ENCODE measurements around the gene SPTBN4.
"Not testable (repeated sequence)": the region's sequence is repeated elsewhere in the genome, so short reads cannot be mapped to it uniquely, and the experiment has no call there.

Gene SPTBN4

GRCh38 chr19:40507892-40508291, 41.1 kb downstream of the SPTBN4 start:
- no peak for DNase-seq (ENCODE audit: low read depth)

DNA sequence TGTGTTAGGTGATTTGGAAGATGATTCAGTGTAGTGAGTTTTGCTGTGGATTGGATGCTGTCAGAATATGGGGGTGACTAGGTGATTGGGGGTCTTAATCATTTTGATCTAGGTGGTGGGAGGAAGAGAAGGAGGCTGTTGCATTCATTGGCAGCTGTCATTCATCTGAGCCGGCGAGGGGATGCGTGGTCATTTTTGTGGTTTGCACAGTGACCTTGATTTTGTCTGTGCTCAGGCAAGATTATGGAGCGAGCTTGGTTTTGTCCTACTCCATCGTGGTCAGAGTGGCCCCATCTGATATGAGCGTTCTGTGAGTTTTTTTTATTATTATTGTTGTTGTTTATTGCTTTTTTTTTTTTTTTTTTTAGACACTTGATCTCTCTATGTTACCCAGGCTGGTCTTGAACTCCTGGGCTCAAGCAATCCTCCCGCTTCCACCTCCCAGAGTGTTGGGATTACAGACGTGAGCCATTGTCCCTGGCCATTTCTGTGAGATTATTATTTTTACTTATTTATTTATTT, 42.0 kb downstream of the SPTBN4 start:
- no peak for DNase-seq (ENCODE audit: low read depth)

DNA sequence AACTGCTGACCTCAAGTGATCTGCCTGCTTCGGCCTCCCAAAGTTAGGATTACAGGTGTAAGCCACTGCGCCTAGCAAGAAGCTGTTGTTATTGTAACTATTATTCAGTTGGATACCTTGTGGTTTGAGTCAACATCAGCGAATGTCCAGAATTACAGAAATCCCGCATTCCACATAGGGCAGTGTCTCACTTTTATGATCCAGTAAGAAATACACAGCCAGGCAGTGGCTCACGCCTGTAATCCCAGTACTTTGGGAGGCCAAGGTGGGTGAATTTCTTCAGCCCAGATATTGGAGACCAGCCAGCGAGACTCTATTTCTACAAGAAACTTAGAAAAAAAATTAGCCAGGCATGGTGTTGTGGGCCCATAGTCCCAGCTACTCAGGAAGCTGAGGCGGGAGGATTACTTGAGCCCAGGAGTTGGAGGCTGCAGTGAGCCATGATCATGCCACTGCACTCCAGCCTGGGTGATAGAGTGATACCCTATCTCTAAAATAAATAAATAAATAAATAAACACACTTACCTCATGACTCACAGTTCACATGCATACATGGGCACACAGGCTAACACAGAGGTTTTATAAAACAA, 43.8 kb downstream of the SPTBN4 start:
- DNase-seq (ENCODE audit: low read depth), result no peak

DNA sequence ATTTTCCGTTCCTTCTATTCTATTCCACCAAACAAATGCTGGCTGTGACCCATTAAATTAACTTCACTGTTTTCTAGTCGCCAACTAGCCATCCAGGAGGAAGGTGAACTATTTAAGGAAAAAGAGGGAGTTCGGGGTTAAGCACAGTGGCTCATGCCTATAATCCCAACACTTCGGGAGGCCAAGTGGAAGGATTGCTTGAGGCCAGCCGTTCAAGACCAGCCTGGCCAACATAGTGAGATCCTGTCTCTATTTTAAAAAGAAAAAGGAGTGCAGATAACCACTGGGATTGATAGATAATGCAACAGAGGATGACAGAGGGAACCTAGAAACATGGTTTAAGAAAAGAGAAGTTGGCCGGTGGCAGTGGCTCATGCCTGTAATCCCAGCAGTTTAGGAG, 44.7 kb downstream of the SPTBN4 start:
- no peak for DNase-seq (ENCODE audit: low read depth)

DNA sequence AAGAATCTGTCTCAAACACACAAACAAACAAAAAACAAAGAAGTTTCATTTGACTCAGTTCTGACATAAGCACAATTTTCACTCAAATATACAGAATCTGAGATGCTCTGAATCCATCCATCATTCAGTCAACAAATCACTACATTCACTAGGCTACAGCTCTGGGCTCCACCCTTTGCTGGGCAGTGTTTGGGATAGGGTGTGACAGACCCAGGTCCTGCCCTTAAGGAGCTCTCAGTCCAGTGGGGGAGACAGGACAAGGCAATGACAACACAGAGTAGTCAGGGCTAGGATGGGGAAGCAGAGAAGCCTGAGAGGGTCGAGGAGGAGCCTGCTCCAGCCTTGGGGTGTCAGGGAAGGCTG, 45.3 kb downstream of the SPTBN4 start:
- DNase-seq (ENCODE audit: low read depth), result no peak

- no peak for DNase-seq (ENCODE audit: low read depth)
Observed at GRCh38 chr19:40512473-40513344, 45.9 kb downstream of the SPTBN4 start.

DNA sequence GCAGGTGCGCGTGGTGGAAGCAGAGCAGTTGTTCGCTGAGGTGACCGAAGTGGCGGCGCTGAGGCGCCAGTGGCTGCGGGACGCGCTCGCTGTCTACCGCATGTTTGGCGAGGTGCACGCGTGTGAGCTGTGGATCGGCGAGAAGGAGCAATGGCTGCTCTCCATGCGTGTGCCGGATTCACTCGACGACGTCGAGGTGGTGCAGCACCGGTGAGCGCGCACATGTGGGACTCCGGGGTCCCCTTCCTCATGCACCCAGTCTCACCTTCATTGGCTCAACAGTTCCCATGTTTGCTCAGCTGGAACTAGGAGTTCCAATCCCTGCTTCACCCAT, 46.5 kb downstream of the SPTBN4 start:
- DNase-seq (ENCODE audit: low read depth), result no peak

- no peak for DNase-seq (ENCODE audit: low read depth)
Observed at GRCh38 chr19:40513741-40514315, 47.0 kb downstream of the SPTBN4 start.

DNA sequence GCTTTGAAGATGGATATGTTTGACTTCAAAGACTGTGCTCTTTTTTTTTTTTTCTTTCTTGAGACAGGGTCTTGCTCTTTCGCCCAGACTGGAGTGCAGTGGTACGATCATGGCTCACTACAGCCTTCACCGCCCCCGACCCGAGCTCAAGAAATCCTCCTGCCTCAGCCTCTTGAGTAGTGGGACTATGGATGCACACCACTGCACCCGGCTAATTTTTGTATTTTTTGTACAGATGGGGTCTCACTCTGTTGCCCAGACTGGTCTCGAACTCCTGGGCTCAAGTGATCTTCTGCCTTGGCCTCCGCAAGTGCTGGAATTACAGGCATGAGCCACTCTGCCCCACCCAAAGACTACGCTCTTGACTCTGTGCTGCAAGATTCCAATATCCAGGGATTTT, 50.4 kb downstream of the SPTBN4 start:
- DNase-seq (ENCODE audit: low read depth), result no peak

- no peak for DNase-seq (ENCODE audit: low read depth)
Observed at GRCh38 chr19:40519352-40520322, 52.8 kb downstream of the SPTBN4 start.

GRCh38 chr19:40521276-40521675, 54.5 kb downstream of the SPTBN4 start:
- no peak for DNase-seq (ENCODE audit: low read depth)

DNA sequence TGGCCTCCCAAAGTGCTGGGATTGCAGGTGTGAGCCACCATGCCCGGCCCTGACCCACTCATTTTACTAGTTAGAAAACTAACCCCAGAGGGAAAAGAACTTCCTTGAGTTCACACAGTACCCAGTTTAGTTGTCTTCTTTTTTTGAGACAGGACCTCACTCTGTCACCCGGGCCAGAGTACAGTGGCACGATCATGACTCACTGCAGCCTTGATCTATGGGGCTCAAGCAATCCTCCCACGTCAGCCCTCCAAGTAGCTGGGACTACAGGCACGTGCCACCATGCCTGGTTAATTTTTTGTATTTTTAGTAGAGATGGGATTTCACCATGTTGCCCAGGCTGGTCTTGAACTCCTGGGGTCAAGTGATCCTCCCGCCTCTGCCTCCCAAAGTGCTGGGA, 55.1 kb downstream of the SPTBN4 start:
- DNase-seq (ENCODE audit: low read depth), result not testable (repeated sequence)

DNA sequence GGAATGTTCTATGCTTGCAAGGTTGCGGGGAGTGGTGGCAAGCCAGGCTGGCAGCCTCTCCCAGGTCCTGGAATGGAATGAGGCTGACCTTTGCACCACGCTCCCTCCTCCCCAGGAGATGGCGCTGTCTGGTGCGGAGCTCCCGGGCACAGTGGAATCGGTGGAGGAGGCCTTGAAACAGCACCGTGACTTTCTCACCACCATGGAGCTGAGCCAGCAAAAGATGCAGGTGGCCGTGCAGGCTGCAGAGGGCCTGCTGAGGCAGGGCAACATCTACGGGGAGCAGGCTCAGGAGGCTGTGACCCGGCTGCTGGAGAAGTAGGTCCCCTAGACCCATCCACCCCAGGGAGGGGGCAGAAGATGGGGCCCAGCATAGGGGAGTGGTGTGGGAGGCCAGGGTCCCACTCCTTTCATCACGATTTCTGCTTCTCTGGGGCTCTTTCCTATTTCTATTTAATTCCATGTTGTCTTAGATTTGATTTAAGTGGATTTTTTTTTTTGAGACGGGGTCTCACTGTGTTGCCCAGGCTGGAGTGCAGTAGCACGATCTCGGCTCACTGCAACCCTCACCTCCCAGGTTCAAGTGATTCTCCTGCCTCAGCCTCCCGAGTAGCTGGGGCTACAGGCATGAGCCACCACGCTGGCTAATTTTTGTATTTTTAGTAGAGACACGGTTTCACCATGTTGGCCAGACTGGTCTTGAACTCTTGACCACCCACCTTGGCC, 56.7 kb downstream of the SPTBN4 start:
- DNase-seq (ENCODE audit: low read depth), result no peak

DNA sequence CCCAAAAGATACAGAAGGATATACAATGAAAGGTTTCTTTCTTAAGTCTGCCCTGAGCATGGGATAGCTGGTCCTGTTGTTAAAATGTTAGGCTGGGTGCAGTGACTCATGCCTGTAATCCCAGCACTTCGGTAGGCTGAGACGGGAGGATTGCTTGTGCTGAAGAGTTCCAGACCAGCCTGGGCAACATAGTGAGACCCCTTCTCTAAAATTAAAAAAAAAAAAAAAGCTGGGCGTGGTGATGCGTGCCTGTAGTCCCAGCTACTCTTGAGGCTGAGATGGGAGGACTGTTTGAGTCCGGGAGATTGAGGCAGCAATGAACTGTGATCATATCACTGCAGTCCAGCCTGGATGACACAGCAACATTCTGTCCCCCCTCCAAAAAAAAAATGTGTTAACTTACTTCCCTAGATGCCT, 57.3 kb downstream of the SPTBN4 start:
- no peak for DNase-seq (ENCODE audit: low read depth)

DNA sequence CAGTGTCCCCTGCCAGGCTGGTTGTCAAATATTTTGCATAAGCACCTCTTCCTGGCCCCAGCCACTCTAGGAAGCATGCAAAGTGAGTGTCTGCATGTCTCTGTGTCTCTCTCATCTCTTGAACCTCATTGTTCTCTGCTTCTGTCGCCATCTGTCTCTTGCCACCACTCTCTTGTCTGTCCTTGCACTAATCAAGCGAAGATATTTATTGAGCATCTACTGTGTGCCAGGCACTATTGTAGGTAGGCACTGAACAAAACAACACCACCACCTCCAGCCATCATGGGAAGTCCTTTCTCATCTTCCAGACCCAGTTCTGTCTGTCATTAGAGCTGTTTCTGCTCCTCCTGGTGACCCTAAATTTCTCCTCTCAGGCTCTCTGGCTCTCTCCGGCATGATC, 57.9 kb downstream of the SPTBN4 start:
- DNase-seq (ENCODE audit: low read depth), result no peak

- no peak for DNase-seq (ENCODE audit: low read depth)
Observed at GRCh38 chr19:40525234-40526051, 58.6 kb downstream of the SPTBN4 start.

DNA sequence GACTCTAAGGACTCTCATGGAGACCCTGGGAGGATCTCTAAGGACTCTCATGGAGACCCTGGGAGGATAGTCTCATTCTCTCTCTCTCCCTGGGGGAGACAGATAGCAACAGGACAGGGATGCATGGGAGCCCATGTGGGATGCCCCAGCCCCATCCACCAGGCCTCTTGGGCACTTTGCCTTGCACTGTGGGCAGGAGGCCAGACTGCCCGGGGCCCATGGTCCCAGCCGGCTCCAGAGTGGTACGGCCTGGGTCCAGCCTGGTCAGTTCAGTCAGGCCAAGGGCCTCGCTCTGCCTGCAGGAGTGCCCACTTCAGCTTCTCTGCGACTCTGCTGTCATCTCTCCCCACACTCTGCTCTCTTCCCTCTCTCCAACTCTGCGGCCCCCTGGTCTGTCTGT, 61.3 kb downstream of the SPTBN4 start:
- no peak for DNase-seq (ENCODE audit: low read depth)

- no peak for DNase-seq (ENCODE audit: low read depth)
Observed at GRCh38 chr19:40528533-40529092, 61.8 kb downstream of the SPTBN4 start.

DNA sequence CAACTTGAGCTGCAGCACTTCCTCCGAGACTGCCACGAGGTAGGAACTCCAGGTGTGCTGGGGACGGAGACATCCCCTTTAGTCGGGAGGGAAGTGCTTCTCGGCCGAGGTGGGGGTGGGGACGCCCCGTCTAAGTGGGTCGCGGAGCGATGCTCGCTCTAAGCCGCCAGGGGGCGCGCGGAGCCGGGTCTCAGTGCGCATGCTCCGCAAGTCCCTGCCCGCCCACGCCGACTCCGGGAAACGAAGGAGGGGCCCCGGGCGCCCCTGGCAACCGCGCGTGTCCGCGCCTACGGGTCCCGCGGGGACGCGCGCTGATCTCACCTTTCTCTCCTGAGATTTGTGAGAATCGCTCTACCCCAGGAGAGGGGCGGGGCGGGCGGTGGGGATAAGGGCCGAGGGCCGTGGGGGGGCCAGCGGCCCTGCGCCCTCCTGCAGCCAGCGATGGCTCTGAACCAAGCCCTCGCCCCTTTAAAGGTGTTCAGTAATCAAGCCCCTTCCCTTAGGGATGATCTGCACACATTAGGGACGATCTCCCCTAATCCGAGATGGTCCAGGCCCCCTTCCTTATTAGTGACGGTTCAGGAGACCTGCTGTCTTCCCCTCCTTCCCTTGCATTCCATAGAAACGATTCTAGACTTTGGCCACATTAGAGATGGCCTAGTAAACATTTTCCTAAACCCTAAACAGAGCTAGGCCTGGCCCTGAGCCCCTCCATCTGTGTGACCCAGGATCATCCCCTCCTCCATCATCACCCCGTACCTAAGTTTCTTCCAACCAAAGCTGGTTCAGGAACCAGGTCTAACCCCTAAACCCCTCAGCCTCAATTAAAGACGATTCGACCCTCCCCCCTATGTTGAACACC, 62.5 kb downstream of the SPTBN4 start:
- DNase-seq (ENCODE audit: low read depth), result peak; percentile 87
